H7 (cell line): ENCODE results near the gene AKR7A2. TPM values are rescaled to one million over a fixed set of nuclear protein-coding genes. Genes with fewer than 3 reads are reported as not detected.

Experiments used
- DNase-seq: peaks from one replicate; pipeline ENCODE4 v3.0.0; 2012
- H3K27me3 ChIP-seq: 2 replicates; pipeline ENCODE4 v1.6.0; 2011; ENCODE audit warnings: mild to moderate bottlenecking, low read length; ENCODE audit not compliant: control insufficient read depth, insufficient read depth
- H3K36me3 ChIP-seq: replicated peaks from 2 replicates; pipeline ENCODE4 v1.5.1; 2011; ENCODE audit warnings: low read length; ENCODE audit not compliant: control insufficient read depth, insufficient read depth
- H3K4me3 ChIP-seq: 2 replicates; pipeline ENCODE4 v1.5.1; 2011; ENCODE audit warnings: low read depth, mild to moderate bottlenecking, control low read depth, low read length, moderate library complexity; ENCODE audit not compliant: insufficient read depth
- total RNA-seq: library from RNA; depleted of rRNA; stranded (reverse); fragments of >200 nt; shearing (Covaris generic); gene quantifications from 2 replicates; pipeline ENCODE4 v1.2.3, GENCODE V29; 2014; rRNA removed

Gene AKR7A2
- 90.2 and 92.4 TPM in 2 replicates for total RNA-seq

- H3K27me3 ChIP-seq, result peaks cover 3% of the 10 kb centered on the region; the same call in 1 of the 2 replicates
- peak; percentile 100 for DNase-seq
- peak within 1 kb of the TSS; percentile 96 for H3K4me3 ChIP-seq
- H3K36me3 ChIP-seq, result peaks cover 6% of the 10 kb centered on the region
Measured at GRCh38 chr1:19311931-19312781, at the start of gene AKR7A2, which contains the start of gene SLC66A1. TSS of gene AKR7A2 (minus strand) at chr1:19312144. CDS start at chr1:19312124, 20 bp downstream. TSS of gene SLC66A1 (plus strand) at chr1:19312326. CDS start at chr1:19317678, 5,352 bp downstream.

- peaks cover 6% of the 10 kb centered on the region for H3K36me3 ChIP-seq
- no peaks in the 10 kb centered on the region for H3K27me3 ChIP-seq
Measured at GRCh38 chr1:19360843-19361610, 49.1 kb upstream of the AKR7A2 start.

GRCh38 chr1:19360432-19360831 lies 48.5 kb upstream of the AKR7A2 start:
- DNase-seq, result no peak
- Histone ChIP-seq H3K36me3 (peaks cover 9% of the 10 kb centered on the region), H3K4me3 (no peak overlapping the region), H3K27me3 (no peaks in the 10 kb centered on the region)

More at GRCh38 chr1:19360843-19361610, 49.1 kb upstream of the AKR7A2 start:
- H3K4me3 ChIP-seq, result no peak overlapping the region
- no peak for DNase-seq

- DNase-seq, result no peak
- Histone ChIP-seq H3K4me3 (no peak overlapping the region), H3K27me3 (no peaks in the 10 kb centered on the region), H3K36me3 (peaks cover 8% of the 10 kb centered on the region)
Measured at GRCh38 chr1:19360016-19360415, 48.1 kb upstream of the AKR7A2 start.

GRCh38 chr1:19359357-19359756 lies 47.4 kb upstream of the AKR7A2 start:
- Histone ChIP-seq H3K27me3 (no peaks in the 10 kb centered on the region), H3K36me3 (peaks cover 8% of the 10 kb centered on the region), H3K4me3 (no peak overlapping the region)
- DNase-seq, result no peak

GRCh38 chr1:19358710-19359109 lies 46.8 kb upstream of the AKR7A2 start:
- Histone ChIP-seq H3K4me3 (no peak overlapping the region), H3K27me3 (no peaks in the 10 kb centered on the region), H3K36me3 (peaks cover 8% of the 10 kb centered on the region)
- no peak for DNase-seq

- Histone ChIP-seq H3K27me3 (no peaks in the 10 kb centered on the region), H3K36me3 (peaks cover 11% of the 10 kb centered on the region), H3K4me3 (no peak overlapping the region)
- no peak for DNase-seq
Measured at GRCh38 chr1:19357299-19357986, 45.5 kb upstream of the AKR7A2 start.

GRCh38 chr1:19356266-19356665 lies 44.3 kb upstream of the AKR7A2 start:
- DNase-seq, result no peak
- H3K36me3 ChIP-seq, result peaks cover 13% of the 10 kb centered on the region

GRCh38 chr1:19354531-19354981 lies 42.6 kb upstream of the AKR7A2 start:
- Histone ChIP-seq H3K4me3 (no peak overlapping the region), H3K36me3 (peaks cover 13% of the 10 kb centered on the region), H3K27me3 (no peaks in the 10 kb centered on the region)
- no peak for DNase-seq

More at GRCh38 chr1:19356266-19356665, 44.3 kb upstream of the AKR7A2 start:
- Histone ChIP-seq H3K4me3 (no peak overlapping the region), H3K27me3 (no peaks in the 10 kb centered on the region)

GRCh38 chr1:19353596-19353995 lies 41.7 kb upstream of the AKR7A2 start:
- DNase-seq, result peak; percentile 94
- Histone ChIP-seq H3K4me3 (no peak overlapping the region), H3K36me3 (peaks cover 13% of the 10 kb centered on the region)

GRCh38 chr1:19352839-19353238 lies 40.9 kb upstream of the AKR7A2 start:
- no peak overlapping the region for H3K4me3 ChIP-seq
- peaks cover 13% of the 10 kb centered on the region for H3K36me3 ChIP-seq
- no peaks in the 10 kb centered on the region for H3K27me3 ChIP-seq
- no peak for DNase-seq

More at GRCh38 chr1:19353596-19353995, 41.7 kb upstream of the AKR7A2 start:
- H3K27me3 ChIP-seq, result no peaks in the 10 kb centered on the region

GRCh38 chr1:19351873-19352272 lies 39.9 kb upstream of the AKR7A2 start:
- no peak overlapping the region for H3K4me3 ChIP-seq
- peaks cover 13% of the 10 kb centered on the region for H3K36me3 ChIP-seq
- no peak for DNase-seq
- no peaks in the 10 kb centered on the region for H3K27me3 ChIP-seq

GRCh38 chr1:19350566-19350965 lies 38.6 kb upstream of the AKR7A2 start:
- H3K27me3 ChIP-seq, result no peaks in the 10 kb centered on the region
- DNase-seq, result no peak
- peaks cover 6% of the 10 kb centered on the region for H3K36me3 ChIP-seq
- no peak overlapping the region for H3K4me3 ChIP-seq

- no peaks in the 10 kb centered on the region for H3K27me3 ChIP-seq
- H3K36me3 ChIP-seq, result peaks cover 5% of the 10 kb centered on the region
- DNase-seq, result no peak
Measured at GRCh38 chr1:19349999-19350398, 38.1 kb upstream of the AKR7A2 start.

More at GRCh38 chr1:19349999-19350398, 38.1 kb upstream of the AKR7A2 start:
- H3K4me3 ChIP-seq, result no peak overlapping the region
